ENCODE results near the gene HIBADH.

HIBADH gene

GRCh38 chr7:27662490-27663205 lies at the start of gene HIBADH:
HIBADH (minus strand) TSS chr7:27662883; CDS start chr7:27662788, 95 bp downstream.
- DNase-seq, result peak; percentile 98

- no peak for DNase-seq
Measured at GRCh38 chr7:27712217-27712616, 49.5 kb upstream of the HIBADH start.

GRCh38 chr7:27709137-27710075 lies 46.7 kb upstream of the HIBADH start:
- no peak for DNase-seq

GRCh38 chr7:27708485-27708884 lies 45.8 kb upstream of the HIBADH start:
- no peak for DNase-seq

GRCh38 chr7:27705200-27705594 lies 42.5 kb upstream of the HIBADH start:
- no peak for DNase-seq

- no peak for DNase-seq
Measured at GRCh38 chr7:27704422-27705199, 41.9 kb upstream of the HIBADH start.

- no peak for DNase-seq
Measured at GRCh38 chr7:27703181-27703580, 40.5 kb upstream of the HIBADH start.

- no peak for DNase-seq
Measured at GRCh38 chr7:27700501-27700900, 37.8 kb upstream of the HIBADH start.

- no peak for DNase-seq
Measured at GRCh38 chr7:27699751-27700150, 37.1 kb upstream of the HIBADH start.

- DNase-seq, result peak; percentile 71 to 82
Measured at GRCh38 chr7:27697861-27698430, 35.3 kb upstream of the HIBADH start.

GRCh38 chr7:27695096-27695495 lies 32.4 kb upstream of the HIBADH start:
- no peak for DNase-seq

GRCh38 chr7:27693794-27694193 lies 31.1 kb upstream of the HIBADH start:
- peak; percentile 75 to 84 for DNase-seq

GRCh38 chr7:27690649-27691048 lies 28.0 kb upstream of the HIBADH start:
- no peak for DNase-seq

- peak; percentile 16 to 41 for DNase-seq
Measured at GRCh38 chr7:27689591-27690164, 27.0 kb upstream of the HIBADH start.

- DNase-seq, result no peak
Measured at GRCh38 chr7:27689150-27689549, 26.5 kb upstream of the HIBADH start.

GRCh38 chr7:27688646-27689045 lies 26.0 kb upstream of the HIBADH start:
- no peak for DNase-seq

- no peak for DNase-seq
Measured at GRCh38 chr7:27688056-27688455, 25.4 kb upstream of the HIBADH start.

GRCh38 chr7:27686315-27686714 lies 23.6 kb upstream of the HIBADH start:
- peak; percentile 36 to 50 for DNase-seq

GRCh38 chr7:27685893-27686292 lies 23.2 kb upstream of the HIBADH start:
- no peak for DNase-seq

- no peak for DNase-seq
Measured at GRCh38 chr7:27685209-27685608, 22.5 kb upstream of the HIBADH start.

GRCh38 chr7:27684491-27684890 lies 21.8 kb upstream of the HIBADH start:
- no peak for DNase-seq

GRCh38 chr7:27680610-27681009 lies 17.9 kb upstream of the HIBADH start:
- no peak for DNase-seq

Measured in AML-193 (cell line).